ENCODE results near the gene CERS5. TPM values are rescaled to one million over a fixed set of nuclear protein-coding genes. Genes with fewer than 3 reads are reported as not detected.
A peak's percentile ranks its signal among the peaks of the same experiment; 100 is the strongest.
"Not testable (repeated sequence)": the region's sequence is repeated elsewhere in the genome, so short reads cannot be mapped to it uniquely, and the experiment has no call there.

Gene CERS5
- total RNA-seq, 8 experiments from 2014 or later = 18.9 to 87.0 (median 57.7) TPM

GRCh38 chr12:50185301-50185895 is 18.2 kb upstream of the CERS5 start:
- in situ Hi-C loops (cut with MboI; ENCODE audit: low pct_unique_long_range_greater_than_20kb in 2 of 9, low sequenced_read_pairs in 9 of 9, unreplicated experiment in 9 of 9) = no loop called here
- Histone ChIP-seq H3K4me3 (no peak overlapping the region), H3K27ac (no peak overlapping the region), H3K4me1 (replicated peaks in 1 of 2) (no peaks in the 10 kb centered on the region)
- ATAC-seq (replicated peaks in 6 of 8) = no peak
- 40 to 100% (median 83%) methylated on average over 1 to 3 of the region's 4 CpGs; no CpG with 5 or more reads in 2 of the 10 experiments for WGBS, 10 experiments

- in situ Hi-C loops (cut with MboI; ENCODE audit: low pct_unique_long_range_greater_than_20kb in 2 of 9, low sequenced_read_pairs in 9 of 9, unreplicated experiment in 9 of 9) = no loop called here
- ATAC-seq (replicated peaks in 6 of 8) = no peak
- WGBS, 10 experiments = 38 to 100% (median 97%) methylated on average over 1 to 5 of the region's 5 CpGs; no CpG with 5 or more reads in 1 of the 10 experiments
- Histone ChIP-seq H3K27ac (no peak overlapping the region), H3K4me1 (replicated peaks in 1 of 2) (no peaks in the 10 kb centered on the region), H3K4me3 (no peak overlapping the region)
These were observed 17.1 kb upstream of the CERS5 start for GRCh38 chr12:50184261-50184660.

GRCh38 chr12:50182461-50182860 is 15.3 kb upstream of the CERS5 start:
- Histone ChIP-seq H3K4me3 (no peak overlapping the region), H3K27ac (no peak overlapping the region), H3K4me1 (replicated peaks in 1 of 2) (no peaks in the 10 kb centered on the region)
- ATAC-seq (replicated peaks in 6 of 8) = no peak
- in situ Hi-C loops (cut with MboI; ENCODE audit: low pct_unique_long_range_greater_than_20kb in 2 of 9, low sequenced_read_pairs in 9 of 9, unreplicated experiment in 9 of 9) = no loop called here

- Histone ChIP-seq H3K4me3 (no peak overlapping the region), H3K4me1 (replicated peaks in 1 of 2) (no peaks in the 10 kb centered on the region), H3K27ac (no peak overlapping the region)
- in situ Hi-C loops (cut with MboI; ENCODE audit: low pct_unique_long_range_greater_than_20kb in 2 of 9, low sequenced_read_pairs in 9 of 9, unreplicated experiment in 9 of 9) = no loop called here
- no peak for ATAC-seq (replicated peaks in 6 of 8)
- 60 to 100% (median 86%) methylated on average over 1 to 4 of the region's 4 CpGs; no CpG with 5 or more reads in 3 of the 10 experiments for WGBS, 10 experiments
These were observed 14.5 kb upstream of the CERS5 start for GRCh38 chr12:50181691-50182090.

GRCh38 chr12:50175716-50176026 is 8.5 kb upstream of the CERS5 start:
- no peak for ATAC-seq (replicated peaks in 6 of 8)
- in situ Hi-C loops (cut with MboI; ENCODE audit: low pct_unique_long_range_greater_than_20kb in 2 of 9, low sequenced_read_pairs in 9 of 9, unreplicated experiment in 9 of 9) = loop anchor here in 4 of 9 experiments (10.0 kb wide), 3 partner anchors 91 to 201 kb away; partner anchors contain the start of genes AQP6 (in 2 of the 4) and SMARCD1 (in 1 of the 4)
- Histone ChIP-seq H3K4me3 (no peak overlapping the region), H3K27ac (no peak overlapping the region), H3K4me1 (replicated peaks in 1 of 2) (no peaks in the 10 kb centered on the region)
- WGBS, 10 experiments = 0 to 60% (median 7%) methylated on average over 1 of the region's 1 CpG

GRCh38 chr12:50174971-50175715 is 8.0 kb upstream of the CERS5 start:
- ATAC-seq (replicated peaks in 6 of 8) = peak in 5 of 8 experiments; percentile 29 to 79 (median 63)
- Histone ChIP-seq H3K4me3 (no peak overlapping the region), H3K4me1 (replicated peaks in 1 of 2) (no peaks in the 10 kb centered on the region), H3K27ac (no peak overlapping the region)
- in situ Hi-C loops (cut with MboI; ENCODE audit: low pct_unique_long_range_greater_than_20kb in 2 of 9, low sequenced_read_pairs in 9 of 9, unreplicated experiment in 9 of 9) = loop anchor here in 4 of 9 experiments (10.0 kb wide), 3 partner anchors 90 to 200 kb away; partner anchors contain the start of genes AQP6 (in 2 of the 4) and SMARCD1 (in 1 of the 4)
- WGBS, 10 experiments = 0 to 83% (median 64%) methylated on average over 1 to 16 of the region's 16 CpGs

GRCh38 chr12:50166799-50167048 is 445 bp downstream of the CERS5 start:
- in situ Hi-C loops (cut with MboI; ENCODE audit: low pct_unique_long_range_greater_than_20kb in 2 of 9, low sequenced_read_pairs in 9 of 9, unreplicated experiment in 9 of 9) = no loop called here
- peak in 2 of 8 experiments; percentile 22 to 31 for ATAC-seq (replicated peaks in 6 of 8)
- Histone ChIP-seq H3K4me1 (replicated peaks in 1 of 2) (peaks cover 0 to 11% of the 10 kb centered on the region in 2 donors), H3K27ac (peak overlapping the region; percentile 91 to 97), H3K4me3 (peak overlapping the region; percentile 51 to 96 (median 77))
- 0% methylated on average over 1 to 5 of the region's 12 CpGs; no CpG with 5 or more reads in 8 of the 10 experiments for WGBS, 10 experiments

GRCh38 chr12:50164963-50165362 is 2.2 kb downstream of the CERS5 start:
- in situ Hi-C loops (cut with MboI; ENCODE audit: low pct_unique_long_range_greater_than_20kb in 2 of 9, low sequenced_read_pairs in 9 of 9, unreplicated experiment in 9 of 9) = no loop called here
- Histone ChIP-seq H3K4me3 (no peak overlapping the region), H3K4me1 (replicated peaks in 1 of 2) (peaks cover 0 to 11% of the 10 kb centered on the region in 2 donors), H3K27ac (no peak overlapping the region)
- no peak for ATAC-seq (replicated peaks in 6 of 8)
- WGBS, 10 experiments = 85 to 100% (median 96%) methylated on average over 2 to 18 of the region's 20 CpGs; no CpG with 5 or more reads in 1 of the 10 experiments

GRCh38 chr12:50162230-50162629 is 4.9 kb downstream of the CERS5 start:
- peaks cover 0 to 11% of the 10 kb centered on the region in 2 donors for H3K4me1 ChIP-seq (replicated peaks in 1 of 2)
- no peak overlapping the region for H3K27ac ChIP-seq
- no peak overlapping the region for H3K4me3 ChIP-seq
- 33 to 100% (median 95%) methylated on average over 1 to 2 of the region's 2 CpGs; no CpG with 5 or more reads in 3 of the 10 experiments for WGBS, 10 experiments
- no peak for ATAC-seq (replicated peaks in 6 of 8)
- in situ Hi-C loops (cut with MboI; ENCODE audit: low pct_unique_long_range_greater_than_20kb in 2 of 9, low sequenced_read_pairs in 9 of 9, unreplicated experiment in 9 of 9) = no loop called here

- in situ Hi-C loops (cut with MboI; ENCODE audit: low pct_unique_long_range_greater_than_20kb in 2 of 9, low sequenced_read_pairs in 9 of 9, unreplicated experiment in 9 of 9) = no loop called here
- Histone ChIP-seq H3K4me3 (no peak overlapping the region), H3K4me1 (replicated peaks in 1 of 2) (peaks cover 0 to 4% of the 10 kb centered on the region in 2 donors), H3K27ac (no peak overlapping the region)
- ATAC-seq (replicated peaks in 6 of 8) = no peak
These were observed 6.5 kb downstream of the CERS5 start for GRCh38 chr12:50160643-50161042.

- H3K4me3 ChIP-seq = no peak overlapping the region
- WGBS, 10 experiments = 87 to 100% (median 96%) methylated on average over 1 to 2 of the region's 2 CpGs; no CpG with 5 or more reads in 4 of the 10 experiments
- no peak for ATAC-seq (replicated peaks in 6 of 8)
- no peak overlapping the region for H3K27ac ChIP-seq
- H3K4me1 ChIP-seq (replicated peaks in 1 of 2) = no peaks in the 10 kb centered on the region
- in situ Hi-C loops (cut with MboI; ENCODE audit: low pct_unique_long_range_greater_than_20kb in 2 of 9, low sequenced_read_pairs in 9 of 9, unreplicated experiment in 9 of 9) = no loop called here
These were observed 9.9 kb downstream of the CERS5 start for GRCh38 chr12:50157259-50157658.

GRCh38 chr12:50156641-50157040 is 10.5 kb downstream of the CERS5 start:
- Histone ChIP-seq H3K27ac (no peak overlapping the region), H3K4me1 (replicated peaks in 1 of 2) (no peaks in the 10 kb centered on the region), H3K4me3 (no peak overlapping the region)
- peak in 2 of 8 experiments; percentile 16 to 22 for ATAC-seq (replicated peaks in 6 of 8)
- in situ Hi-C loops (cut with MboI; ENCODE audit: low pct_unique_long_range_greater_than_20kb in 2 of 9, low sequenced_read_pairs in 9 of 9, unreplicated experiment in 9 of 9) = no loop called here

GRCh38 chr12:50154947-50155346 is 12.2 kb downstream of the CERS5 start:
- H3K27ac ChIP-seq; ATAC-seq (replicated peaks in 6 of 8); H3K4me1 ChIP-seq (replicated peaks in 1 of 2); in situ Hi-C loops (cut with MboI; ENCODE audit: low pct_unique_long_range_greater_than_20kb in 2 of 9, low sequenced_read_pairs in 9 of 9, unreplicated experiment in 9 of 9); H3K4me3 ChIP-seq: not testable (repeated sequence)
- WGBS, 10 experiments = 40 to 100% (median 100%) methylated on average over 1 to 3 of the region's 5 CpGs; no CpG with 5 or more reads in 2 of the 10 experiments

Measured in motor neuron (in vitro differentiated cells).